MG63 (cell line): ENCODE results near the gene APOM. TPM values are rescaled to one million over a fixed set of nuclear protein-coding genes. Genes with fewer than 3 reads are reported as not detected.

Experiments used
- DNase-seq: peaks from one replicate; pipeline ENCODE4 v3.0.0-alpha.2; 2020
- H3K27me3 ChIP-seq: fragments of 250-450 bp; sonication (Bioruptor Pico); 2 replicates; pipeline ENCODE4 v1.5.1; 2020; ENCODE audit warnings: mild to moderate bottlenecking, moderate library complexity
- H3K36me3 ChIP-seq: fragments of 250-450 bp; sonication (Bioruptor Pico); 2 replicates; pipeline ENCODE4 v1.5.1; 2020; ENCODE audit warnings: mild to moderate bottlenecking, moderate library complexity
- H3K4me3 ChIP-seq: fragments of 250-450 bp; sonication (Bioruptor Pico); 2 replicates; pipeline ENCODE4 v1.5.1; 2020; ENCODE audit warnings: mild to moderate bottlenecking, moderate library complexity
- H3K9me3 ChIP-seq: fragments of 250-450 bp; sonication (Bioruptor Pico); 2 replicates; pipeline ENCODE4 v1.5.1; 2020; ENCODE audit warnings: mild to moderate bottlenecking, moderate library complexity
- total RNA-seq: library from RNA; depleted of rRNA; stranded (reverse); fragments of >200 nt; shearing (Covaris generic); gene quantifications from 2 replicates; pipeline ENCODE4 v1.2.3, GENCODE V29; 2014; ENCODE audit warnings: low replicate concordance

The APOM gene
- total RNA-seq, 1 experiment from 2014 or later: 0.56 TPM

GRCh38 chr6:31642798-31643570 lies 12.7 kb upstream of the APOM start:
- no peak for DNase-seq
- Histone ChIP-seq H3K27me3 (no peaks in the 10 kb centered on the region), H3K9me3 (no peaks in the 10 kb centered on the region), H3K36me3 (peaks cover 9% of the 10 kb centered on the region), H3K4me3 (no peak overlapping the region)

DNA sequence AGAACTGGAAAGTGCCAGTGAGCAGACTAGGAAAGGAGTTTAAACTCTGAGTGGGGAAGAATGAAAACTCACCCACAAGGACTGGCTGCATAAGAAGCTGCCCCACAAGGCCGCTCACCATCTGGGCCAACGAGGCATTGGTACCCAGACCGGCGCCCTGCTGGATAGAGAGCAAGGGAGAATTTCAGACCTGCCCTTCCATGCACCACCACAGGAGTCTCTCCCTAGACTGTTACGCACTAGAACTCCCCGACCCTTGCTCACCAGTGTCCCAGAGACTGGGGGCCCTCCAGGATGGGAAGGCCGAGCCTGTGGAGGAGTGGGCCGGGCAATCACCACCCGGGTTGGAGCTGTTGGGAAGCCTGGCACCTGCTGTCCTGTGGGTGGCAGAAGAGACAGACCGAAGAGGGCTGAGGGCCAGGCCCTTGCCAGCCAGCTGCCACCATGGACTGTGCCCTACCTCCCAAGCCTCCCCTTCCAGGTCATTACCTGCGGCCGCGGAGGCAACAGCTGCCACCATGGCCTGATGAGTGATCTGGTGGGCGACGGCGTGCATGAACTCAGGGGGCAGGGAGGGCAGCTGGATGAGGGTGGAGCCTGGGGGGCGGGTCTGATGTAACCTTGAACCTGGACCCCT lies 11.8 kb upstream of the APOM start:
- Histone ChIP-seq H3K4me3 (no peak overlapping the region), H3K27me3 (no peaks in the 10 kb centered on the region), H3K9me3 (no peaks in the 10 kb centered on the region), H3K36me3 (peaks cover 12% of the 10 kb centered on the region)
- DNase-seq: no peak

- no peak for DNase-seq
- Histone ChIP-seq H3K27me3 (no peaks in the 10 kb centered on the region), H3K4me3 (no peak overlapping the region), H3K36me3 (peaks cover 14% of the 10 kb centered on the region), H3K9me3 (no peaks in the 10 kb centered on the region)
These were observed 10.4 kb upstream of the APOM start for GRCh38 chr6:31645325-31645724.

DNA sequence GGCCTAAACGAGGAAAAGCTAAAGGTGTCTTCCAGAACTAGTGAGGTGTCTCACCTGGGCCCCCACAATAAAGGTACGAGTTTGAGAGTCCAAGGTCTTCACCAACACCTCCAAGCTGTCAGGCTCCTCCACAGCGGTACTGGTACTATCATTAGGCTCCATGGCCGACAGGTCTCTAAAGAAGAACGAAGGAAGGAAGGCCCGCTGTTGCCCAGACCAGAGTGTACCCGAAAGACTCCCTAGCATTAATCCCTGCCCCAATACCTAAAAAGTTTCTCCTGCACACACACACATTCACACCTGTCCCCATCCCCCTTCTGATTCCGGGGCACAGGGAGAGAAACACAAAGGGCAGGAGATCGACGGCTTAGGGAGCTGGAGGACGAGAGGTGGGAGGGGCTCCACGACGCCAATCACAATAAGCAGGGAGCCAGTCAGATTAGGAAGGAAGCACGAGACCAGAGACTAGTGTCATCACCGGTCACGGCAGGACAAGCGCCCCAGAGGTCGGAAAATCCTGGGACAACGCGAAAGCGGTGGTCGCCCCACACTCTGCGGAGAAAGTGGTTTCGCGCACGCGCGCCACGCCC lies 4.0 kb upstream of the APOM start:
- H3K4me3 ChIP-seq: peak overlapping the region; percentile 97
- no peaks in the 10 kb centered on the region for H3K9me3 ChIP-seq
- DNase-seq: no peak
- H3K36me3 ChIP-seq: peaks cover 16% of the 10 kb centered on the region; the same call in 1 of the 2 replicates
- H3K27me3 ChIP-seq: no peaks in the 10 kb centered on the region

GRCh38 chr6:31652925-31653724 lies 2.6 kb upstream of the APOM start:
- no peaks in the 10 kb centered on the region for H3K9me3 ChIP-seq
- no peaks in the 10 kb centered on the region for H3K27me3 ChIP-seq
- peak; percentile 87 for DNase-seq
- peaks cover 16% of the 10 kb centered on the region; the same call in 1 of the 2 replicates for H3K36me3 ChIP-seq
- H3K4me3 ChIP-seq: peak overlapping the region; percentile 97

DNA sequence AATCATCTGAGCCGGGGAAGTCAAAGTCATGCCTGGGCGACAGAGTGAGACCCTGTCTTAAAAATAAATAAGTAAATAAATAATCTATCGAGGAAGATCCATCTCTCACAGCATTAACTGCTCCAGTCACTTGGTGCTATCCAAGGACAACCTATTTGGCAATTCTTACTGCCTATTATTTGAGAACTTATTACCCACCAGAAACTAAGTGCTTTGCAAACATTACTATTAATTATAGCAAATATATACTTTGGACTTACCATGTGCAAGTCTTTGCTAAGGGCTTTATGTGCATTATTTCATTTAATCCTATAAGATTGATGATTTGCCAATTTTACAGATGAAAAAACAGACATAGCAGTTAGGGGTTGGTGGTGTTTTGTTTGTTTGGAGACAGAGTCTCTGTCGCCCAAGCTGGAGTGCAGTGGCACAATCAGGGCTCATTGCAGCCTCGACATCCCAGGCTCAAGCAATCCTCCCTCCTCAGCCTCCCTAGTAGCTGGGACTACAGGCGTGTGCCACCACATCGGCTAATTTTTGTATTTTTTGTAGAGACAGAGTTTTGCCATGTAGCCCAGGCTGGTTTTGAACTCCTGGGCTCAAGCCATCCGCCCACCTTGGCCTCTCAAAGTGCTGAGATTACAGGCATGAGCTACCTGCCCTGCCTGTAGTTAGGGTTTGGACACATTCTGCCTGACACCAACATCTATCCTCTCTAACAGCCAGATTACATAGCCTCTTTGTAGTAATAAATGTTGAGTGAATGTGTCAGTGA lies 933 bp upstream of the APOM start:
- no peaks in the 10 kb centered on the region for H3K9me3 ChIP-seq
- H3K27me3 ChIP-seq: no peaks in the 10 kb centered on the region
- no peak for DNase-seq

GRCh38 chr6:31657406-31658157 lies 1.9 kb downstream of the APOM start:
- Histone ChIP-seq H3K9me3 (no peaks in the 10 kb centered on the region), H3K36me3 (peaks cover 7% of the 10 kb centered on the region; the same call in 1 of the 2 replicates), H3K4me3 (no peak overlapping the region), H3K27me3 (no peaks in the 10 kb centered on the region)
- DNase-seq: no peak

More for the DNA sequence above, 933 bp upstream of the APOM start:
- no peak overlapping the region for H3K4me3 ChIP-seq
- H3K36me3 ChIP-seq: peaks cover 8% of the 10 kb centered on the region; the same call in 1 of the 2 replicates

DNA sequence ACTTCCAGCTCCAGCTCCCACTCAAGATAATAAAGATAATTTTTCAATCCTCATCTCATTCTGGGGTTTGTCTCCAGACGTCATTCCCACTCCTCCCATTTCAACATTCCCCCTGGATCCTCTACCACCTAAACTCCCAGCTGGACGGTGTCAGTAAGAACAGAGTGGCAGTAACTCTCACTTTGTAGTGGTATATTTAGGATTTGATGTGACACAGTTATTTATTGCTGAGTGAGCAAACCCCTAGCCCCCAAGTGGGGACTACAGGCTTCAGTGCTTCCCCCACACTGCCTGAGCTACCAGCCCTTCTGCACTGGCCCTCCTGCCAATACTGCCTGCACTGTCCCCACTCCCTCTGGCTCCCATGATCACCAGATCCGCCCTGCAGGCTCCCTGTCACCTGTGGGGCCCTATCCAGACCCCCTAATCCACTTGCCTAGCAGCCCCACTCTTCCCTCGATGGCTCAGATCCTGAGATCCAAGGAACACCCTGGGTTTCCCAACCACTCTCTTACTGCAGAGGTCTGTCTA lies 2.5 kb downstream of the APOM start:
- no peak overlapping the region for H3K4me3 ChIP-seq
- H3K27me3 ChIP-seq: no peaks in the 10 kb centered on the region
- DNase-seq: no peak
- no peaks in the 10 kb centered on the region for H3K9me3 ChIP-seq
- H3K36me3 ChIP-seq: peaks cover 5% of the 10 kb centered on the region

- peak overlapping the region; percentile 63 for H3K4me3 ChIP-seq
- H3K27me3 ChIP-seq: no peaks in the 10 kb centered on the region
- no peak for DNase-seq
- H3K36me3 ChIP-seq: peaks cover 12% of the 10 kb centered on the region
- H3K9me3 ChIP-seq: no peaks in the 10 kb centered on the region
These were observed 3.4 kb downstream of the APOM start for GRCh38 chr6:31658983-31659648.

DNA sequence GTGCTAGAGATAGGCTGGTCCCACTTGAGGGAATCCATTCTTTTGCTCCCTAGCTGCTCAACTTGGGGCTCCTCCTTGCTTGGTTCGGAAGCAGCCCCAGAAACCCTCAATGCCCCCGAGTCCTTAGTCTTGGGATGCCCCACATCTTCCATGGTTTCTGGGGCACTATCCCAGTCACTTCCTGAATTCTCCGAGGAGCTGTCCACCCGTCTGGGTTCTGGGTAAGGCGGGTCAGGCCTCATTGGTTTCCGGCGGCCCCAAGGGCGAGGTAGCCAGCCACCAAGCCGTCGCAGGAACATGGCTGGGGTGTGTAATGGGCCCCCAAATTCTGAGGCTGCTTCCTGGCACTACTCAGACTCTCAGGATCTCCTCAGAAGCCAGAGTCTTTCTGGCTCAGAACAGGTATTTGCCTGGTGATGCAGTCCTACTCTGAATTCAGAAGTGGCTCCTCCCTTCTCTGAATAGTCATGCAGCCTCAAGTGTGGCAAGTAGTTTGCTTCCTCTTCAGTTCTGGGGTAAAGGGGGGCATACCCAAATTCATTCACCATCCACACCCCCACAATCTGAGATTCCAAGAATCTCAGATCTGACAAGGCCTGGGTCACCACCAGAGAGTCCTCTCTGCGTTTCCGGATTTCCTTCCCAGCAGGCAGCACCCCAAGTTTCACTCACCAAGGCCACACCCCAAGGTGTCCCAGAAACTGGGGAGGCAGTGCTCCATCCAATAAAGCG lies 4.1 kb downstream of the APOM start:
- Histone ChIP-seq H3K36me3 (peaks cover 12% of the 10 kb centered on the region), H3K9me3 (no peaks in the 10 kb centered on the region), H3K27me3 (no peaks in the 10 kb centered on the region), H3K4me3 (peak overlapping the region; percentile 63)
- DNase-seq: no peak

DNA sequence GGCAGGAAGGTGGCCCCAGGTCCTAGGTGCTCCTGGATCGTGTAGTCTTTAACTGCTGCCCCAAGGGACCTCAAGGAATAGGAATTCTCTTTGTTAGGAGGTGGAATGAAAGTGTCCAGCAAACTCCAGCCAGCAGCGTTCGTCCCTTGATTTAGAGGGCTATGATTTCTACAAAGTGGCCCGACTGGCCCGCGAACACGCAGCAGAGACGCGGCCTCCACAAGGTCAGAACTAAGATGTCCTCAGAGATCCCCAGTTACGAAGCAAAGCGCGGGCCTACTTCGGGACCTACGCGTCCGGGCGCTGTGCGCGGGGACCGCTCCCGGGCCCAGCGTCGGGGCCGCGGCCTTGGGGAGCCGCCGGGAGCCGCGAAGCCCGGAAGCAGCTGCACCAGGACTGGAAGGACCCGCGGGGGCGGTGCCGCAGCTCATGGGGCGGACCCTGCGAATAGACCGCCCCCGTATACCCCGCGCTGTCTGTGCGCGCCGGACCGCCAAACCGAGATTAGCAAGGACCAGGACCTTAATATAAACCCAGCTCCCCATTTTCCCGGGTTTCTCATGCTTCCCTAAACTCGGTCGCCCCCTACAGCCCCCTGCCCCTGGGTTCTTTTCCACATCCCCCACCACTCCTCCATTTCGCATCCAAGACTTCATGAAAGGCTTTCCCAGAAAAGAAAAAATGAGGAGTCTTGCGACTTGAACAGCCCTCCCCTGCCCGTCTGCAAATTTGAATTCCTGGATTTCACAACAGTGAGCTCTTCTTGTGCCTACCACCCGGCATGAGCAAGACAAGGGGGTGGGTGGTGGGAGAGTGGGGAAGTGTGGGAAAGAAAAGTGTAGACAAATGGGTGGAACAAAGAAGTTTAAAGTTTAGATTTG lies 4.9 kb downstream of the APOM start, which contains the start of gene C6orf47:
Gene C6orf47, minus strand, starts transcription at position 398 of the 881 bp plus-strand sequence. CDS start 831 bp downstream, outside the sequence.
- no peaks in the 10 kb centered on the region for H3K9me3 ChIP-seq
- peak; percentile 76 for DNase-seq
- peaks cover 12% of the 10 kb centered on the region for H3K36me3 ChIP-seq
- H3K4me3 ChIP-seq: peak within 1 kb of the TSS; percentile 63
- H3K27me3 ChIP-seq: no peaks in the 10 kb centered on the region

GRCh38 chr6:31661262-31662123 lies 5.8 kb downstream of the APOM start:
- H3K9me3 ChIP-seq: no peaks in the 10 kb centered on the region
- no peaks in the 10 kb centered on the region for H3K27me3 ChIP-seq
- H3K4me3 ChIP-seq: peak overlapping the region; percentile 63
- peaks cover 15% of the 10 kb centered on the region for H3K36me3 ChIP-seq
- DNase-seq: no peak
